GM21529 (cell line): ENCODE data around the gene OSBP2.
"Not testable (repeated sequence)": the region's sequence is repeated elsewhere in the genome, so short reads cannot be mapped to it uniquely, and the experiment has no call there.

Experiments used
- ATAC-seq: cut with Tn5 transposase; IDR thresholded peaks from one replicate; pipeline ENCODE4 v1.9.1; 2021; ENCODE audit not compliant: unreplicated experiment

OSBP2 gene

DNA sequence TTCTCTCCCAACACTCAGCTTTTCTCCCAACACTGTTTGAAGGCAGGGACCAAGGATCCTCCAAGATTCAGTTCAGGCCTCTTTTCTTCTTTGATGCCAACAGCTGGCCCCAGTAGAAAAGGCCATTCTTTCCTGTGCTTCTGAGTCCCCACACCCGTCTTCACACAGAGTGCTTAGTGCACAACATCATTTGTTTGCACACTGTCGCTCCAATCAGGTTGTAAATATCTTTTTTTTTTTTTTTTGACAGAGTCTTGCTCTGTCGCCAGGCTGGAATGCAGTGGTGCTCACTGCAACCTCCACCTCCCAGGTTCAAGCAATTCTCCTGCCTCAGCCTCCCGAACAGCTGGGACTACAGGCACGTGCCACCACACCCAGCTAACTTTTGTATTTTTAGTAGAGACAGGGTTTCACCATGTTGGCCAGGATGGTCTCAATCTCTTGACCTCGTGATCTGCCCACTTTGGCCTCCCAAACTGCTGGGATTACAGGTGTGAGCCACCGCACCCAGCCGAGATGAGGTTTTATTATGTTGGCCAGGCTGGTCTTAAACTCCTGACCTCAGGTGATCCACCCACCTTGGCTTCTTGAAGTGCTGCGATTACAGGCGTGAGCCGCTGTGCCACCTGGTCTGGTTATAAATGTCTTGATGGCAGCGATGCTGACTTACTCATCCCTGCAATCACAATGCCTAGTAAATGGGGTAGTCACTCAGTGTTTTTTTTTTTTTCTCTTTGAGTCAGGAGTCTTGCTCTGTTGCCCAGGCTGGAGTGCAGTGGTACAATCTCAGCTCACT, 14.6 kb upstream of the OSBP2 start:
- ATAC-seq: not testable (repeated sequence)

DNA sequence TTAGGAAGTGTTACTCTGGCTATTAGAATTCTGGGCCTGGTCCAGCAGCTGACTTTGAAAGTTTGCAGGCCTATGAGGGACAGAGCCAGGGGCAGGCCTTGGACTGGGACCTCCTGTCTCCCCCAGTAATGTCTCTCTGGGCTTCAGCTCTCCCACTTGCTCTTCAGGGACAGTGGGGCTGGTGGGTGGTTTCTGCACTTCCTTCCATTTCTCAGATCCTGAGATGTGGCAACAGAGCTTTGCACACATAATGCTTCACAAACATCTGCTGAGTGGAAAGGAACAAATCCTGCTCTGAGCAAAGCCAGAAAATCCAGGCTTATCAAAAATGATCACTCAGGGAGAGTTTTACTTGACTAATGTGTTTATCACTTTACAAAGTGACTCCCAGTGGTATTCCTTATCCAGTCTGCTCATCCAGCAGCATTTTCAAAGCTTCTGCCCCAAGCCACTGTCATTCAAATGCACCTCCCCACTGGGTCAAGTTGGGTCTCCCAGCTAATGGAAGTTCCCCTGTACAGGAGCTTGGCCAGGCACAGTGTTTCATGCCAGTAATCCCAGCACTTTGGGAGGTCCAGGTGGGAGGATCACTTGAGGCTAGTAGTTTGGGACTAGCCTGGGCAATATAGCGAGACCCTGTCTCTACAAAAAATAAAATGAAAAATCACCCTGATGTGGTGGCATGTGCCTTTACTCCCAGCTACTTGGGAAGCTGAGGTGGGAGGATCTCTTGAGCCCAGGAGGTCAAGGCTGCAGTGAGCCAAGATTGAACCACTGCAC, 13.5 kb upstream of the OSBP2 start:
- no peak for ATAC-seq

DNA sequence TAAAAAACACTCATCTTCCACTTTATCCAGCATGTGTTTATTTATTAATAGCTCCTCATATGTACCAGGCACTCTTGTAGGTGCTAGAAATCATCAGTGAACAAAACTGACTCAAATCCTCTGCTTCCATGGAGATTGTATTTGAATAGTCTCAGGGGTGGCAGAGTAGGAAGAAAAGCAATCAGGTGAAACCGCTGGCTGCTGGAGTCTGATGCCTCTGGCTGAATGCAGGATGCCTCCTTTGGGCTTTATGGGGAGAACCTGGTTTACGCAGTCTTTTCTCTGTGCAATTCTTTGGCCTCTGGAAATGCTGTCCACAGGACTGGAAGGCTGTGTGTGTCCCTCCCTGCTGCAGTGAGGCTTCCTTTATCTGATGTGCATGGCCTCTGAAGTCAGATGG, 12.8 kb upstream of the OSBP2 start:
- ATAC-seq: no peak

DNA sequence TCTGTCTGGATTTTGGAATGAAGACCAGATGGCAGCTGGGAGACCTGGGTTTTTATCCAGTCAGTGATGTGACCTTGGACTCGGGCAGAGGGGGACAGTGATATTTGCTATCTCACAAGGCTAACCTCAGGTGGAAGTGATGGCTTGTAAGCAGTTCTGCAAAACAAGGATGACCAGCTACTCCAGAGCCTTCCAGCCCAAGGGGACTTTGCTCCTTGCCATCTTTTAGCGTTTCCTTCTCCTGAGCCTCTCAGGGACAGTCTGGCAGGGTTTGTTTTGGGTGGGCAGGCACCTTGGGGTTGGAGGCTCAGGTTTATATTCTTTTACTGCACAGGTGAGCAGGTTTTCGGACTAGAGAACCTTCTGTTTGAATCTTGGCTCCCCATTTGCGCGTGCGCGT, 9.5 kb upstream of the OSBP2 start:
- ATAC-seq: no peak

DNA sequence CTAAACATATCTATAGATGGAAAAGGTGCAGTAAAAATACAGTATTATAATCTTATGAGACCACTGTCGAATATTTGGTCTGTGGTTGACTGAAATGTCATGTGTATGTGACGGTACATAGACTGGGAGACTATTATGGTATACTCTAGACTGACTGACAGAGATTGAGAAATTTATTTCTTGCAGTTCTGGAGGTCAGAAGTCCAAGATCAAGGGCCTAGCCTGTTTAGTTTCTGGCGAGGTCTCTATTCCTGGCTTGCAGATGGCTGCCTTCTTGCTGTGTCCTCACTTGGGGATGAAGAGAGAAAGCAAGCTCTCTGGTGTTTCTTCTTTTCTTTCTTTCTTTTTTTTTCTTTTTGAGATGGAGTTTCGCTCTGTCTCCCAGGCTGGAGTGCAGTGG, 7.3 kb upstream of the OSBP2 start:
- no peak for ATAC-seq

DNA sequence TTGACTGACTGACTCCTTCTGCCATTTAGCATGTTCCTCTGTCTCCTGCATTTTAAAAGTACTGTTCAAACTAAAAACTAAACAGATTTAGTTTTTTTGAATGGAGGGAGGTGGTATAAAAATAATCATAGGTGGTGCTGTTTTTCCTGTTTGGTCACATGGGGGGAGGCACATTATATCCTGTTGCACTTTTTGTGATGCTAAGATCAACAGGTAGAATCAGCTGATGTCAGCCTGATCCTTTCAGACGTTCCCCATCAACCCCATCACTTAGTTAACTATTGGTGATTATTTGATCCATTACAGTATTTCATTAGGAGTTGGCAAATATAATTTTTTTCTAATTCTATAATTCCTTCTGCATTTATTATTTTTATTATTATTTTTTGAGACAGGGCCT, 5.1 kb upstream of the OSBP2 start:
- no peak for ATAC-seq

DNA sequence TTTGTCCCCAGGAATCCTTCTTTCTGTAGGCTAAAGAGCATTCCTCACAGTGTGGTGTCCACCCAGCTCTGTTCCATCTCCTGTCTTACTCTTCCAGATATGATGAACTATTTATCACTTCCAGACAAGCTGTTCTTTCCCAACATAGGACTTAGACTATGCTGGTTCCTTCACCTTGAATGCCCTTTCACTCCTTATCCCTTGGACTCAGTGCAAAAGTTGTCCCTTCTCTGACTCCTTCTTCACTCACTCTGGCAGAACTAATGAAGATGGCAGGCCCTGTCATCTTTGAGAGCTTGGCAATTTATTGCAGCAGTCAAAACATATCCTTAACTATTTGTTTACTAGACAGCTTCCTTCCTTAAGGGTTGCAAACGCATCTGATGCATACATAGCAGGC, 3.5 kb upstream of the OSBP2 start:
- ATAC-seq: no peak

DNA sequence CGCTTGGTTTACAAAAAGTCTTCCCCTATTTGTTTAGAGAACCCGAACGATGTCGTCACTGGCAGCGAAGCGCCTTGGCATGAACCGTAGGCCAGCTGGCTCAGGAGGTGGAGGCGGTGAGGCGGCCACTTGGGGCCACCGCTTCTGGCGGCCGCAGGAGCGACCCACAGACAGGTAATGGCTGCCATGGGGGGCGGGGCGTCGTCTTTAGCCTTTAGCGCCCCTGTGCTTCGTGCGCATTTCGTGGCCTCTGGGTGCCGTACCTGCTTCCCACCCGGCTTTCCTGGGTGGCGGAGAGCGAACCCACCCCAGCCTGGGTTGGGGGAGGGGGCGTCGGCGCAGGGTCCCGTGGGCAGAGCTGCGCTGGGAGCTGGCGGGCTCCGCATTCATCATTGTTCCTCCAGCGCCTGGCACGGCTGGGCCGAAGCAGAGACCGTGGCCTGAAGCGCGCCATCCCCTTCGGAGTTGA, 469 bp upstream of the OSBP2 start:
- ATAC-seq: no peak

DNA sequence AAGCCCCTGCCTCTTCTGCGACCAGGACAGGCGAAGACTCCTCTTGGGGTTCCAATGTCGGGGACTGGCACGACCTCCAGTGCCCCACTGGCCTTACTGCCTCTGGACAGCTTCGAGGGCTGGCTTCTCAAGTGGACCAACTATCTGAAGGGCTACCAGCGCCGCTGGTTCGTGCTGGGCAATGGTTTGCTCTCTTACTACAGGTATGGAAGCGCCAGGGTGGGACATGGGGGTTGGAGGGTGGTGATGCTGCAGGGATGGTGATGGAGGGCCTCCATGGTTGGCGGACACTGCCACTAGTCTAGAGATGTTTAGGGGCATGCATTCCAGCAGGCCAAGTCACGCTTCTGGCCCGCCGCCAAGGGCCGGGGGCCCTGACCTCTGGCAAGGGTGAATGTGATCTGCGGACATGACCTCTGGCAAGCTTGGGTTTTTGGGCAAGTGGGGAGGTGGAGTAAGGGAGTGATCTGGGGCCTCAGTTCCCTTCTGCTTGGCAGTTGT, 727 bp downstream of the OSBP2 start:
- ATAC-seq: no peak

DNA sequence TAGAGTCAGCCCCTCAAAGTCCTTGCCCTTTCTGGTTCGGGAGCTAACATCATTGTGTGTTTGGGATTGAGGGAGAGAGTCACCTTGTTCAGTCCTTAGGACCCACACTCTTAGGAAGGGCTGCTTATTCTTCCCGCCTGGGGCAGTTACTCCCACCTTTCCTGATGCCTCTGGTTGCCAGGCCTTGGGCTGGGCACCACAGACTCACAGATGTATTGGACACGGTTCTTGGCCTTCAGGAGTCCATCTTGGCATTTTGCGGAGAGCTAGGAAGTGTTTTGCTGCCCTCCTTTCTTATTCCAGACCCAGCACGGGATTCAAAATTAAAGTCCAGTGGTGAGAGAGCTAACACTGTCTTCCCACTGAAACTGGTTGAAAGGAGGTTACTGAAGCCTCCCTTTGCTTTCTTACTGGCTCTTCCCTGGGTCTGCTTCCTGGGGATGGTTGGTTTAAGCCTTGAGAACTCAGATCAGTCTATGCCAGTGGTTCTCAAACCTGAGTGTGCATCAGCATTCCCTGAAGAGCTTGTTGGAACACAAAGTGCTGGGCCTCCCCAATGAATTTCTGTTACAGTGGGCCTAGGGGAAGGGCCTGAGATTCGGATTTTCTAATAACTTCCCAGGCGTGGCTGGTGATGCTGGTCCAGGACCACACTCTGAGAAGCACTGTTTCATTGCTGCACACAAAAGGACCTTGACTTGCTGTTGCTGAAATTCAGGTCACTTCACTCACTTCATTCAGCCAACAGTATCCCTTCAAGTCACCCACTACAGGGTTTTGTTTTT, 1.4 kb downstream of the OSBP2 start:
- ATAC-seq: no peak

DNA sequence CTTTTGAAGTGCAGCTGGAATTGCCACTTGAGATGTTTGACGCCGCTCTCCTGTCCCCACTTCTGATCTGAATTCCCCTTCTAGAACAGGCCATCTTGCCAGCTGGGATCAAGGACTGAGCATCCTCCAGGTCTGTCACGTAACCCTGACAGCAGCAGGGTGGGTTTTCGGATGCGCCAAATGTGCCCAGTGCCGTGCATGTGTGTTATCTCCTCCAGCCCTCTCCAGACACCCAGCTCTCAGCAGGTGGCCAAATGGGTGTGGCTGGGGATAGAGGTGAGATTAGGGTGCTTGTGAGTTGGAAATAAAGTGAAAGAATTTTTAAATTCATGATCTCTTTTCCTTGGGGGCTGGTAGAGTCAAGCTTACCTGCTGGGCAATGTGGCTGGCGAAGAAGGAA, 3.3 kb downstream of the OSBP2 start:
- no peak for ATAC-seq

DNA sequence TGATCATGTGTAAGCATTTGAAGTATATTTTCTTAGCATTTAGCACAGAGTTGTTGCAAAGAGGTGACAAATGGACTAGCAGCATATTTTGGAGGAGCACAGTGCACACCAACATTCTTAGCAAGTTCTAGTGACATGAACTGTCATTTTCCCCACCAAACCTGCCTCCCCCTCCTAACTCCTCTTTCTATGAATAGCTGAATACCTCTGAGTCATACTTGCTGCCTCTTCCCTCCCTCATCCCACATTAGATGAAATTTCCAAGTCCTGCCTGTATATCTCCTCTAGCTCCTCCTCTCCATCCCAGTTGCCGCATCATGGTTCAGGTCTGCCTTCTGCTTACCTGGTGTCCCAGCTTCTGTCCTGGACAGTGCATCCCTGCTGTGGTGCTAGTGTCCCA, 7.2 kb downstream of the OSBP2 start:
- ATAC-seq: no peak

DNA sequence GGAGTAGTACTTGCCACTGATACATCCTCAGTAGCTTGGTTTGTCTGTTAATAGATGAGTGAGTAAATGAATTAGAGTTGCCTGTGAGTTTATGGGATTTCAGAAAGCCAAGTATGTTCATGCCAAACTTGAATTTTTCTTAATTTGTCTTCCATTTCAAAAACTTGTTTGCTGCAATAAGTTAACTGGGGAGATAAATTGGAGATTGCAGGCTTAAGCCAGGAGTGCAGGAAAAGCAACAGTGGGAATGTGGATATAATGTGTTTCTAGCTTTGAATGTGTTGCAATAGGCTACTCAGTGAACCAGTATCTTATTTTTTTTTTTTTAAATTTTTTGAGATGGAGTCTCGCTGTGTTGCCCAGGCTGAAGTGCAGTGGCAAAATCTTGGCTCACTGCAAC, 8.2 kb downstream of the OSBP2 start:
- no peak for ATAC-seq

DNA sequence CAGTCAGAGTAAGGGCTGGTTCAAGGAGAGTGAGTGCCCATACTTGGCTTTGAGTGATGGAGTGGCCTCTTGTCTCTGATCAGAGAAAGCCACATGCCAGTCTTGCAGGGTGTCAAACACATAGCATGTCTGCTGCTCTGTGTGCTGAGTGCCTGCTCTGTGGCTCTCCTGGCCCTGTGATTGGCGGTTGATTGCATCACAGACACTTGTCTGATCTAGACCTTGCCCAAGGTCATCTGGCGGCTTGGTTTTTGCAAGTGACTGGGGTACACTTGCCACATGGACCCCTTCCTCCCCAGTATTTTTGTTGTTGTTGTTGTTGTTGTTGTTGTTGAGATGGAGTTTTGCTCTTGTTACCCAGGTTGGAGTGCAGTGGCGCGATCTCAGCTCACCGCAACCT, 10.3 kb downstream of the OSBP2 start:
- no peak for ATAC-seq

DNA sequence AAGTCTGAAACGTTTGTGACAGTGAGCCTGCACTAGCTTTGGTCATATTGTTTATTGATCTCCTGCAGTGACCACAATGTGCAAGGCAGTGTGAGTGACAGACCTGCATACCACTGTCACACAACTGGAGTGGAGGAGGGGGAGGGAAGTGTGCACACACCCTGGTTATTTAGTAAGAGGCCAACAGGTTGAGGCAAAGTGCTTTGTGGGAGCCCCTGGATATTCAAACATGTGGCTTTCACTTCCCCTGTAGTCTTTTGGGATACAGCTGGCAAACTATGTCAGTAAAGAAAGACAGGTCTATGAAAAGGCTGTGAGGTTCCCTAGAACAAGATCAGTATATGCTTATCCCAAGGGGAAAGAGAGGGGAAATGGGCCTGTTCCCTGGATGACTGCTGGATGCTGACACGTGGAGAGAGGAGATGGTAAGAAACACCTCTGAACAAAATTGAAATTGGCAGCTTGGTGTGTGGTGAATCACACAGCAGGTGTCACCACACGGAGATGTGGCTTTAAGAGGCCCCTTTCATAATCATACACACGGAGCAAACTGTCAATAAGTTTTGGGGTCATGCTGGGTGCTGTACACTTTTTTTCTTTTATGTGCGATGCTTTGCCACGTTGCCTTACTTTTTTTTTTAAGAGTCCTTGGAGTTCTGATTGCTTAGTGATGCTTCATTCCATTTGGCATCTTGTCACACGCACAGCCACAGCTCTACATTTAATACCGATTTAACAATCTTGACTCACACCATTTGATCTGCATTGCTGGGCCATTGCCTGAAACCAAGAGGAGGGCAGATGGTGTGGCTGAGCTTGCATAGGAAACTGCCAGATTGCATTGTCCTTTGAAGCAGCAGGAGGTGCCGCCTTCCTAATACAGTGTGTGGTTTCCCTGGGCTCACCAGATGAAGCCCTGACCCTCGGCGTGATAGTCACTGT, 11.3 kb downstream of the OSBP2 start:
- peak; percentile 59 for ATAC-seq

DNA sequence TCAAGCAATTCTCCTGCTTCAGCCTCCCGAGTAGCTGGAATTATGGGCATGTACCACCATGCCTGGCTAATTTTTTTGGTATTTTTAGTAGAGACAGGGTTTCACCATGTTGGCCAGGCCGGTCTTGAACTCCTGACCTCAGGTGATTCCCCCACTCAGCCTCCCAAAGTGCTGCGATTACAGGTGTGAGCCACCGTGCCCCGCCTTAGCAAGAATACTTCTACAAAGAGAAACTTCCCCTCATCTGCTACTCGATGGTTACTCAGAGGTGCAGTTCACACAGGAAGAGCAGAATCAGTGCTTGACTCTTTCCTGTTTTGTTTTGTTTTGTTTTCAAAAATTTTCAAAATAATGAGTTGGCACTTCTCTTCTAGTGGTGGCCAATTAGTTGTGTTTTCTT, 15.3 kb downstream of the OSBP2 start:
- ATAC-seq: not testable (repeated sequence)

DNA sequence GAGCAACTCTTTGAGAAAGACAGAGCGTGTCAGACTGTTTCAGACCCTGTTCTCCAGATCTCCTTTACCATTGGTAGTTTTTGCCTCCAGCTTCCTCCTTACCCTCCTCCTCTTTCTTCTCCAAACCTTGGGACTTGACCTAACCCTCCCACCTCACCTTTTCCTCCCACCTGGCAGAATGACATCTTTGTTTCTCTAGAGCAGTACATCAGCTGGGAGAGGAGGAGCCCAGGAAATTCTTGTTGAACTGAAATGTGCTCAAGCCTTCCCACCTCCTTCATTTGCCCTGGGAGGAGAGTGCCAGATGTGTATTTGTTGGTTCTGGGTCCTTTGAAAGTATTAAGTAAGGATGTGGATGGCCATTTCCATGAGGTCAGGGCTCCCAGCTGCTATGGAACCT, 17.4 kb downstream of the OSBP2 start:
- no peak for ATAC-seq

DNA sequence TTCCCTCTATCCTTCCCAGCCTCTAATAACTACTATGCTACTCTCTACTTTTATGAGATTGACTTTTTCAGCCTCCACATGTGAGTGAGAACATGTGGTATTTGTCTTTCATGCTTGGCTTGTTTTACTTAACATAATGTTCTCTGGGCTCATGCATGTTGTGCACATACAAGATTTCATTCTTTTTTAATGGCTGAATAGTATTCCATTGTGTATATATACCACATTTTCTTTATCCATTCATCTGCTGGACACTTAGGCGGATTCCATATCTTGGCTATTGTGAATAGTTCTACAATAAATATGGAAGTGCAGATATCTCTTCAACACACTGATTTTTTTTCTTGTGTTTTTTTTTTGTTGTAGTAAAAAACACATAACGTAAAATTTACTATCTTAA, 19.4 kb downstream of the OSBP2 start:
- ATAC-seq: no peak

DNA sequence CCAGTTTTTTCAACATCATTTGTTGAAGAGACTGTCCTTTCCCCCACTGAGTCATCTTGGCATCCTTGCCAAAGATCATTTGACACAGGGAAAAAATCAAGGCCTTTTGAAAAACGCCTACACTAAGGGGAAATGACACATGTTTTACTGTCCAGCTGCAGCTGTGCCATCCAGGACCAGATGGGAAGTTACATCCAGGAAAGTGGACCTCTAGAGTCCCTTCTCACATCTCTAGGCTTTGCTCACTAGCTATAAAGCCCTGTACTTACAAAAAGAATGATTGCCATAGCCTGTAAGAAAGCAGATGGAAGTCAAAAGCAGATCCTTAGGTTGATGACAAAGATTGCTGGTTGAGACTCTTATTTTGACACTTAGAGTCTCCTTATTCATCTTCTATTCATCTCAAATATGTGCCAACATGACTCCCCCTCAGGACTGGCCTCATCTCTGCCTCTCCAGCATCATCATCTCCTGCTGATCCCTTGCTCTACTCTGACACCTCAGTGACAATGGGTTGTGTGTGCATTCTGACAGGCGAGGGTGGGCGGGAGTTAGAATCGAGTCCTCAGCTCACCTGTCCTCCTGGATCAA, 22.8 kb downstream of the OSBP2 start:
- ATAC-seq: no peak

DNA sequence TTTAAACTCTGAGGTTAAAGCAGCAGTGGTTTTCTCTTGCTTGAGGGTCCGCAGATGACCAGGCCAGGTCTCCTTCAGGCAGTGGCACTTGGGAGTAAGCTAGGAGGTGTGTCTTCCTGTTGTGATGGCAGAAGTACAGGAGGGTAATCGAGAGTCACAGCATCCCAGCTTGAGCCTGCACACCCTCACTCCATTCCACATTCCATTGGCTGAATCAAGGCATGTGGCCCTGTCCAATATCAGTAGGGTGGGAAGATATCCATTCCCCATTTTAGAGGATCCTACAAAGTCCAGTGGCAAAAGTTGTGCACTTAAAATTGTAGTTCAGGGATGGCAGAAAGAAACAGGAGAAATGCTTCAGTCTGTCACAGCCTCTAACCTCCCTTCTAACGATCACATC, 23.3 kb downstream of the OSBP2 start:
- no peak for ATAC-seq
